Activated CD8-positive, alpha-beta memory T cell treated with anti-CD3 and anti-CD28 coated beads for 36 hours (primary cell): ENCODE results near the gene ZCCHC12. TPM values are rescaled to one million over a fixed set of nuclear protein-coding genes. Genes with fewer than 3 reads are reported as not detected.
"Not testable (repeated sequence)": the region's sequence is repeated elsewhere in the genome, so short reads cannot be mapped to it uniquely, and the experiment has no call there.

Source experiments
- CTCF ChIA-PET: fragments of 350-600 bp; sonication (Branson Sonifier 250); formaldehyde crosslinking; loops from one replicate; lab custom pipeline; 2021; ENCODE audit warnings: antibody characterized with exemption; lab: Charles Lee
- POLR2A ChIA-PET: fragments of 350-600 bp; sonication (Branson Sonifier 250); formaldehyde crosslinking; loops from one replicate; lab custom pipeline; 2021; ENCODE audit warnings: antibody characterized with exemption; lab: Charles Lee
- total RNA-seq, 2 experiments: library from RNA; stranded (reverse); gene quantifications; one replicate each; pipeline ENCODE4 v1.2.3, GENCODE V29; 2021

ZCCHC12 gene
- not detected for total RNA-seq

- POLR2A ChIA-PET: no interaction called here
These were observed at the start of gene ZCCHC12 for GRCh38 chrX:118823263-118824172. ZCCHC12 (plus strand) TSS chrX:118823824; CDS start chrX:118825245, 1,421 bp downstream.

GRCh38 chrX:118779581-118779980 lies 44.0 kb upstream of the ZCCHC12 start:
- CTCF ChIA-PET: no interaction called here

More at GRCh38 chrX:118823263-118824172, at the start of gene ZCCHC12:
- CTCF ChIA-PET: interaction anchor here (1.3 kb wide), 1 partner anchor 16 kb away, joined by 3 read pairs; no protein-coding TSS in a partner anchor

GRCh38 chrX:118780509-118780908 lies 43.1 kb upstream of the ZCCHC12 start:
- ChIA-PET POLR2A (no interaction called here), CTCF (no interaction called here)

More at GRCh38 chrX:118779581-118779980, 44.0 kb upstream of the ZCCHC12 start:
- POLR2A ChIA-PET: no interaction called here

GRCh38 chrX:118780911-118781310 lies 42.7 kb upstream of the ZCCHC12 start:
- CTCF ChIA-PET: no interaction called here
- POLR2A ChIA-PET: no interaction called here

DNA sequence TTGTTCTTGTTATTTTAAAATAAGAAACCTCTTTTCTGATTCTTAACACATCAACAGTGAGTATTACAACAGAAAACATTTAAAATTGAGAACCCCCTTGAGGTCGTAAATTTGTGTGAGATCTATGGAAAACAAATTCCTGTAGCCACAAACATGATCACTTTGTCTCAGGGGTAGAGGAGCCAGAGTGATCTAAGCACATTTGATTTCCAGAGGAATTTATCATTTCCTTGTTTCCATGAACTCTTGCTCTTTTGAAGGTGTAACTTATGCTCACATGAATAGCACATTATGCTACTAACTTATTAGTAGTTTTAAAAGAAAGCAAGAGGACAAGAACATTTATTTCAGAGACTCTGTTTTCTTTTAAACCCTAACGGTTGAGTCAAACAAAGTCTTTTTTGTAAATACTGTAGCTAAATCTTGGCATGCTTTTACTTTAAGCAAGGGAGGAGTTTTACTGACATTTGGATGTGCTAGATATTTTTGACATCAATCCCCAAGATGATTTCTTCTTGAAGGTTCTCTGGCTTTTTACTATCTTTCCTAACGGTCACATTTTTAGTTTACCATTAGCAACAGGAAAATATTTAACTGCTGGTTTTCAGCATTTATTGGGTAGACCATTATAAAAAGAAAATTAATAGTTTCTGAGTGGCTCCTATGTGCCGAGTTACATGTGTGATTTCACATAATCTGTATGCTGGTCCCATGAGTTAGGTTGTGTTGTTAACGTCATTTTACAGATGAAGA lies 27.9 kb upstream of the ZCCHC12 start:
- POLR2A ChIA-PET: no interaction called here
- CTCF ChIA-PET: no interaction called here

DNA sequence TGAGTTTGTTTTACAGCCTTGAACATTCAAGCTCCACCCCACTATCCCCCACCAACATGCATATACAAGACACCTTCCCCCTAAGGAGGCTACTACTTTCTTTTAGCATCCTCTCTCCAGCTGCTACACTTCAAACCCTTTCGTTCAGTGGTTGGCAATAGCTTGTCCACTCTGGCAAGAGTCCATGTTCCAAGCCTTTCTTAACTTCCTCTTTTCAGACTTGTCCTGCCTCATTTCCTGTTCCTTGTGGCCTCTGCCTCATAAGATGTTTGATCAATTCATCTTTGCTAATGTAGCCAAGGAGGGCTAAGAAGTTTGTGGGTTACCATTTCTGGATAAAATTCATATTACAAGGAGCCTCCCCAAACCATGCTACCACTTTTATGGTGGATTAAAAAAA lies 20.8 kb upstream of the ZCCHC12 start:
- ChIA-PET CTCF (no interaction called here), POLR2A (no interaction called here)

DNA sequence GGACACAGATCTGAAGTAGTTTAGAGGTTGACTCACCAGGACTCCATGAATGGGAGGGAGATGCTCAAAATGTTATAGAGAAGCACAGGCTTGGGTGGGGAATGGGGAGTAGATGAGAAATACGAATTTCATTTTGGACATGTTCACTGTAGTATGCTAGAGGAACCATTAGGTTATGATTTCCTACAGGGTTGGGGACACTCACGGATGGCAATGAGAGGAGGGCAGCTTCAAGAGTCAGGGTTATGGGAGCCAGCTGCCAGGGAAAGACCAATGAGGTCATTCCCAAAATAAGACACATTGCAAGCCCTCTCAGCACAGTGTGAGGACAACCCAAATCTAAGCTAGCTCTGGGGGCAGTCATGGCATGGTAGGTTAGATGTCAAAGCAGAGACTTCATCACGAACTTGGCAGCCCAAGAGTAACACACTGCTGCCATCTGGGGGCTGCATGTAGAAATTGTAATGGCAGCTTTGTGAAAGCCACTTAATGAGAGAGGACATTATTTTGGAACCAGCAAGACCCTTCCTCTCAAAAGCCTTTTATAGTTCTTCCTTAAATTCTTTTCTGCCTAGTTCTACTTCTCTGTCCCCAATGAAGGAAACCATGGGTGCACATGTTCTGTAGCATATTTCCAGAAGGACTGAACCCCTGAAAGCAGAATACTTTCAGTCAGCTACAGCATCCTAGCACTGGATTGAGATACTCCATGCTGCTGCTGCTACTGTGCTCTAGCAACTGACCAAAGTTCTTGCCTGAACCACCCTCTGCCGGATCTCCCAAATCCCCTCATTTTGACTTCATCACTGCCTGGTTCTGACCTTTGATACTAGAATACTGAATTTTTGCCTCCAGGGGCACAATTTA lies 16.2 kb upstream of the ZCCHC12 start:
- CTCF ChIA-PET: interaction anchor here (0.7 kb wide), 1 partner anchor 206 kb away, joined by 3 read pairs; no protein-coding TSS in a partner anchor
- POLR2A ChIA-PET: no interaction called here

DNA sequence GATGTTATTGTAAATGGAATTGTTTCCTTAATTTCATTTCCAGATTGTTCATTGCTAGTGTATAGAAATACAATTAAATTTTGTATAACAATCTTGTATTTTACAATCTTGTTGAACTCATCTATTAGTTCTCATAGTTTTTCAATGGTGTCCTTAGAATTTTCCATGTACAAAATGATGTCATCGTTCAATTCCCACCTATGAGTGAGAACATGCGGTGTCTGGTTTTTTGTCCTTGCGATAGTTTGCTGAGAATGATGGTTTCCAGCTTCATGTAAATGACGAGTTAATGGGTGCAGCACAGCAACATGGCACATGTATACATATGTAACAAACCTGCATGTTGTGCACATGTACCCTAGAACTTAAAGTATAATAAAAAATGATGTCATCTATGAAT lies 6.4 kb upstream of the ZCCHC12 start:
- CTCF ChIA-PET: interaction anchor here (0.7 kb wide), 1 partner anchor 11 kb away, joined by 4 read pairs; no protein-coding TSS in a partner anchor

GRCh38 chrX:118824173-118824730 lies 628 bp downstream of the ZCCHC12 start:
- CTCF ChIA-PET: interaction anchor here (1.3 kb wide), 1 partner anchor 15 kb away, joined by 3 read pairs; no protein-coding TSS in a partner anchor
- POLR2A ChIA-PET: no interaction called here

More for the DNA sequence above, 6.4 kb upstream of the ZCCHC12 start:
- POLR2A ChIA-PET: not testable (repeated sequence)

GRCh38 chrX:118825227-118825626 lies 1.6 kb downstream of the ZCCHC12 start:
- CTCF ChIA-PET: interaction anchor here (1.3 kb wide), 1 partner anchor 14 kb away, joined by 3 read pairs; no protein-coding TSS in a partner anchor
- POLR2A ChIA-PET: no interaction called here

DNA sequence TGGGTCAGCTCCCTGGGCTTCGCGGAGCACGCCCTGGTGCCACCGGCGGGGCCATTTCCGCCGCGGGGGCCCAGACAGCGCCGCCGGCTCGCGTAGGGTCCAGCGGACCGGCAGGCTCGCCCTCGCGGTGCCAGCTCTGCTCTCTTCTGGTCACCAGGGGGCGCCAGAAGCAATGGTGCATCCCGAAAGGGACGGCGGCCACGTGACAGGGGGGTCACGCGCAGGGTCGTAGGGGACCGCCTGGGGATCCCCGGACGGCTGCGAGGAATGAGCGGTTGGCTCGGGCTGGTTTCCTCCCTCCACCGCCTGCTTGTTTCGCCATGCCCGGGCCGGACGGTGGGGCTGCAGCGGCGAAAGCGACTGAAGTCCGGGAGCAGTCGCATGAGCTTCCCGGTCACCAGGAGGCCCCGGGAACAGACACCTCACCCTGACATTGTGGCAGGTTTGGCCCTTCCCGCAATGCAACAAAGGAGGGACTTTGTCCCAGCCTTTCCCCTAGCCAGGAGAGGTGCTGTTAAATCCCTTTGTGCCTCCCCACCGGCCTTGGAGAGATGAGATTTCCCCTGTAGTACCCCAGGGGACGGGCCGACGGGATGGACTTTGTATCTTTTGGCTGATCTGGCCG lies 15.8 kb downstream of the ZCCHC12 start:
- POLR2A ChIA-PET: no interaction called here
- CTCF ChIA-PET: interaction anchor here (0.7 to 1.2 kb wide), 5 partner anchors 8 to 165 kb away, joined by 3 to 5 read pairs (median 3); no protein-coding TSS in a partner anchor

DNA sequence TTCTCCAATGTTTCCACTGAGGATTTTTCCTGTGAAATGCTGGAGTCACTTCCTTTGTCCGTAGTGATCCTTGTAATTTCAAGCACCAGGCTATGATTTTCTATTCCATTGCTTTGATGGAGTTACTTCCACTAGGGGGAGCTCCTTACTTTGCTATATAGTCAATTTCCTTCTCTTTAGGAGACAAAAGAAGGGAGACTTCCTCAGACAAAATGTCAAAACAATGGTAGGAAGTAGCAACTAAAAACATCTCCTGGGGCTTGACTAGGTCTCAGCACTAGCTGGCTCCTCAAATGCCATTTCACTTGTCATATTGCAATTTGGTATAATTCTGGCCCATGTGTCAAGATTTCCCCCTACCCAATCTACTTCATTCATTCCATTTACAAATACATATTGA lies 24.1 kb downstream of the ZCCHC12 start:
- POLR2A ChIA-PET: no interaction called here
- CTCF ChIA-PET: interaction anchor here (0.6 to 1.3 kb wide), 3 partner anchors 9 to 1893 kb away, joined by 3 to 4 read pairs (median 4); no protein-coding TSS in a partner anchor

GRCh38 chrX:118853596-118853995 lies 30.0 kb downstream of the ZCCHC12 start:
- CTCF ChIA-PET: no interaction called here
- POLR2A ChIA-PET: no interaction called here

DNA sequence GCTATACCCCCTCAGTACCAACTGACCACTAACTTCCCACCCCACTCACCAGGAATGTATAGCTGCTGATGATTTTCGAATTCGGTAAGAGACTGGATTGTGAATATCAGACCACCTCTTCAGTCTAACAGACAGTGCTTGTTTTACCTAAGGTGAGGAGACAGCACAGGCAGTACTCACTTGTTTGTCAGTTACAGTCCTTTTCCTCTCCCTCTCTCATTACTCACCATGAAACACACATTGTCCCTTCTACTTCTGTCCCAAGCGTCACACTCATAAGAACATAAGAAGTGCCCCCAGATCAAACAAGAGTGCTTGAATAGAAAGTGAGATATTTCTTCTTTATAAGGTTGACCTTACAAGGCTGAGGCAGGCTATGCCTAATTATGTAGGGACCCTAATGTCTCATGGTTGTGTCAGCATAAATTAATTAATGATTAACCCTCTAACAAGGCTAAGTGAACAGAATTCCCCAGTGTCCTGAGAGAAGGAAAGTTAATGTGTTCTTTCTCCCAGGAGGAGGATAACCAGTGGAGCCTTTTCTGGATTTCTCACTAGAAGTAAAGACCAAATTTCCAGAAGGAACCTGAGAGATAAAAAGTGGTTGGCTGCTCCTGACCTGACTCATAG lies 32.2 kb downstream of the ZCCHC12 start:
- CTCF ChIA-PET: no interaction called here

DNA sequence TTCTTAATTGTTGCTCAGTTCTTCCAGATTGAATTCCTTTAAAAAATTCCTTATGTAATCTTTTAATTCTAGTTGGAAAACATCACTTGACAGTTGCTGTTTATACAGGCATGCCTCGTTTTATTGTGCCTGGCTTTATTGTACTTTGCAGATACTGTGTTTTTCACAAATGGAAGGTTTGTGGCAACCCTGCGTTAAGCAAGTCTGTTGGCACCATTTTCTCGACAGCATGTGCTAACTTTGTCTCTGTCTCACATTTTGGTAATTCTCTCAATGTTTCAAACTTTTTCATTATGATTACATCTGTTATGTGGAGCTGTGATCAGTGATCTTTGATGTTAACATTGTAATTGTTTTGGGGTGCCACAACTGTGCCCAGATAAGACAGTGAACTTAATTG lies 33.4 kb downstream of the ZCCHC12 start:
- CTCF ChIA-PET: no interaction called here
- POLR2A ChIA-PET: no interaction called here

More for the DNA sequence above, 32.2 kb downstream of the ZCCHC12 start:
- POLR2A ChIA-PET: no interaction called here

DNA sequence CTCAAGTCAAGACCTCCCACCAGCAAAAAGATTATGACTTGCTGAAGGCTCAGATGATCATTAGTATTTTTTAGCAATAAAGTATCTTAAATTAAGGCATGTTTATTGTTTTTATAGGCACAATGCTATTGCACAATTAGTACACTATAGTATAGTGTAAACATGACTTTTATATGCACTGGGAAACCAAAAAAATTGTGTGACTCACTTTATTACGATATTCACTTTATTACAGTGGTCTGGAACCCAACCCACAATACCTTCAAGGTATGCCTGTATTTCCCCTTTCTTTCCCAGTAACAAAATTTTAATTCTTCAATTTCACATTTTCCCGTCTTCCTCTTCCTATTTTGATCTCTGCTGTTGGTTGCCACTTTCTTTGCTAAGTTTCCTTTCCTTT lies 37.7 kb downstream of the ZCCHC12 start:
- ChIA-PET POLR2A (no interaction called here), CTCF (no interaction called here)

GRCh38 chrX:118862091-118862490 lies 38.5 kb downstream of the ZCCHC12 start:
- CTCF ChIA-PET: no interaction called here
- POLR2A ChIA-PET: no interaction called here

DNA sequence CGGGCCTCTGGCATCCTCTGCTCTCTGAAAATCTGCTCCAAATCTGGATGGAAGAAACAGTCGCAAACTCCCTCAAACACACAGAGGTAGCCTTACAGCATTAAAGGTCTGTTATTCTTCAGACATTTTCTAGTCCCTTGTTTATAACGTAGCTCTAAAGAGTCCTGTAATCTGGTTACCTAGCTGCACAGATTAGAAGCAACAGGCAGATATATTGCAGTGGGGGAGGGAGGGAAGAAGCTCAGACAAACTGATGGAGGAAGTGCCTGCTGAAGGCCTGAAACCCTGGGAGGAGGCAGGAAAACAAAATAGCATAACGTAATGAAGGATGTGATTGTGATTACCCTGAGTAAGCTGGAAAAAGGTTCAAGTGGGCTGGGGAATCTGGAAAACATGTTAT lies 39.4 kb downstream of the ZCCHC12 start:
- POLR2A ChIA-PET: no interaction called here
- CTCF ChIA-PET: no interaction called here
